ENCODE measurements around the gene ASB5. TPM values are rescaled to one million over a fixed set of nuclear protein-coding genes. Genes with fewer than 3 reads are reported as not detected.

The ASB5 gene
- total and polyA plus RNA-seq, 2 of the 8 experiments (the other 6 are each of a cell fraction or from before 2014, with no cell fraction given), result 0.02 TPM; not detected in 1

- H3K23ac ChIP-seq (ENCODE audit: insufficient read length), result no peak overlapping the region
- no peak for TF ChIP-seq RXRA (IDR thresholded peaks at IDR 0.05; ENCODE audit: insufficient read depth, low read depth, low read length)
- TF ChIP-seq NANOG (IDR thresholded peaks at IDR 0.05; ENCODE audit: insufficient read depth, low read depth, low read length, poor library complexity, severe bottlenecking), result no peak
- TF ChIP-seq SAP30 (IDR thresholded peaks at IDR 0.05; ENCODE audit: insufficient read depth, insufficient replicate concordance, low read length), result no peak
- TF ChIP-seq POLR2A (IDR thresholded peaks at IDR 0.05; ENCODE audit: control extremely low read depth in 1 of 2, low read depth in 2 of 2, low read length in 2 of 2), result no peak
- no peak for TF ChIP-seq FOSL1 (IDR thresholded peaks at IDR 0.05; ENCODE audit: insufficient read depth, low read depth, low read length)
- no peak for TF ChIP-seq HDAC2 (IDR thresholded peaks at IDR 0.05; ENCODE audit: borderline replicate concordance in 1 of 2, low read depth in 2 of 2, low read length in 2 of 2)
- no peak for TF ChIP-seq CBX5 (IDR thresholded peaks at IDR 0.05; ENCODE audit: low read depth, low read length)
- TF ChIP-seq SP1 (IDR thresholded peaks at IDR 0.05; ENCODE audit: low read depth, low read length), result no peak
- no peak for TF ChIP-seq POLR2AphosphoS5 (IDR thresholded peaks at IDR 0.05; ENCODE audit: low read depth, low read length)
- no peak for TF ChIP-seq SIRT6 (IDR thresholded peaks at IDR 0.05; ENCODE audit: low read length)
- TF ChIP-seq RAD21 (IDR thresholded peaks at IDR 0.05 in 1 of 2, conservative IDR thresholded peaks at IDR 0.05 in 1 of 2; ENCODE audit: low read depth in 2 of 2, low read length in 2 of 2), result no peak
- no peak for TF ChIP-seq YY1 (IDR thresholded peaks at IDR 0.05; ENCODE audit: low read depth, low read length)
- TF ChIP-seq KDM1A (IDR thresholded peaks at IDR 0.05; ENCODE audit: borderline replicate concordance, low read length), result no peak
- no peak for TF ChIP-seq E2F6 (IDR thresholded peaks at IDR 0.05)
- no peak for TF ChIP-seq RBBP5 (IDR thresholded peaks at IDR 0.05; ENCODE audit: borderline replicate concordance, low read depth, low read length)
- no peak overlapping the region for H2BK5ac ChIP-seq (ENCODE audit: low read depth, low read length)
- H3K18ac ChIP-seq (ENCODE audit: extremely low read depth, low read length), result no peak overlapping the region
- no peak overlapping the region for H2BK12ac ChIP-seq (ENCODE audit: low read depth, low read length)
- no peak overlapping the region for H3K56ac ChIP-seq (replicated peaks; ENCODE audit: insufficient read length, low read depth, low read length)
- no peaks in the 10 kb centered on the region for H3K27me3 ChIP-seq (replicated peaks in 1 of 4; ENCODE audit: control insufficient read depth in 3 of 4, extremely low read depth in 1 of 4, insufficient read depth in 3 of 4, low read length in 3 of 4)
- FAIRE-seq (no peak), DNase-seq (ENCODE audit: low read depth in 1 of 2, low spot score in 2 of 2) (no peak)
- no peaks in the 10 kb centered on the region for H3K9me3 ChIP-seq (ENCODE audit: insufficient read depth in 2 of 2, low read depth in 1 of 2, low read length in 1 of 2)
- H4K91ac ChIP-seq (replicated peaks; ENCODE audit: insufficient read length, low read length), result no peak overlapping the region
- H3K4ac ChIP-seq (replicated peaks; ENCODE audit: insufficient read length, low read depth, low read length), result no peak overlapping the region
- no peak overlapping the region for H3K4me2 ChIP-seq (ENCODE audit: insufficient read depth in 1 of 2, low read depth in 2 of 2, low read length in 2 of 2)
- ChIA-PET CTCF (ENCODE audit: partially characterized antibody) (interaction anchor here (0.6 to 1.3 kb wide), 4 partner anchors 12 to 78 kb away, joined by 3 to 4 read pairs (median 3); no protein-coding TSS in a partner anchor), POLR2A (ENCODE audit: partially characterized antibody) (no interaction called here)
- no peaks in the 10 kb centered on the region for H3K79me2 ChIP-seq (ENCODE audit: control insufficient read depth in 1 of 2, insufficient read depth in 2 of 2, low read length in 2 of 2)
- H2AFZ ChIP-seq (ENCODE audit: low read length), result no peak overlapping the region
- H3K27ac ChIP-seq (ENCODE audit: low read depth, low read length), result no peak overlapping the region
- H3K23me2 ChIP-seq (ENCODE audit: low read depth, low read length), result no peaks in the 10 kb centered on the region
- H3K14ac ChIP-seq (ENCODE audit: insufficient read length), result no peak overlapping the region
- no peak overlapping the region for H2BK15ac ChIP-seq (ENCODE audit: low read length)
- H3K36me3 ChIP-seq (ENCODE audit: control insufficient read depth in 2 of 4, insufficient read depth in 4 of 4, low read length in 3 of 4), result no peaks in the 10 kb centered on the region
- H4K8ac ChIP-seq (ENCODE audit: extremely low read depth, insufficient read depth, low read length), result no peak overlapping the region
- no peaks in the 10 kb centered on the region for H3K79me1 ChIP-seq (ENCODE audit: low read depth, low read length)
- no peak overlapping the region for H2BK120ac ChIP-seq (replicated peaks; ENCODE audit: low read depth, low read length)
- H4K20me1 ChIP-seq (replicated peaks in 1 of 2; ENCODE audit: control insufficient read depth in 1 of 2, insufficient read depth in 2 of 2, low read length in 2 of 2), result no peaks in the 10 kb centered on the region
- H2AK5ac ChIP-seq (ENCODE audit: low read depth, low read length), result no peak overlapping the region
- H3K4me1 ChIP-seq (replicated peaks in 1 of 4; ENCODE audit: control insufficient read depth in 3 of 4, insufficient read depth in 4 of 4, low read length in 3 of 4), result no peaks in the 10 kb centered on the region
- no peak overlapping the region for H3K9ac ChIP-seq (replicated peaks in 1 of 4; ENCODE audit: extremely low read depth in 1 of 4, low read depth in 3 of 4, low read length in 3 of 4)
- no peak overlapping the region for H3K4me3 ChIP-seq (ENCODE audit: extremely low read depth in 1 of 4, insufficient read depth in 2 of 4, low read depth in 3 of 4, low read length in 4 of 4)
- H2BK20ac ChIP-seq (ENCODE audit: low read length), result no peak overlapping the region
- H4K5ac ChIP-seq (ENCODE audit: insufficient read length, low read depth, low read length), result no peak overlapping the region
Measured at GRCh38 chr4:176262243-176262642, 6.8 kb downstream of the ASB5 start.

All from H1 (cell line).